Hippocampal formation (tissue), 2 donors: Measurements from ENCODE around the gene IL2RG.

Source experiments
- DNase-seq, 2 donors: peaks; one replicate each; lab custom pipeline; 2025; lab: John Stamatoyannopoulos, UW

Gene IL2RG

GRCh38 chrX:71068044-71068918 is 43.1 kb downstream of the IL2RG start, which contains the start of gene SNX12:
TSS of gene SNX12 (minus strand) at chrX:71068334. CDS start at chrX:71068306, 28 bp downstream.
- DNase-seq, result peak; percentile 86

GRCh38 chrX:71067712-71068043 is 43.7 kb downstream of the IL2RG start:
- DNase-seq, result peak in 1 of 2 donors; percentile 26

GRCh38 chrX:71067089-71067488 is 44.3 kb downstream of the IL2RG start:
- no peak for DNase-seq

GRCh38 chrX:71060127-71060526 is 51.2 kb downstream of the IL2RG start:
- DNase-seq, result no peak

- no peak for DNase-seq
These were observed 53.4 kb downstream of the IL2RG start for GRCh38 chrX:71057848-71058530.
